GM19328 (cell line): ENCODE results near the gene KCNH5.

Experiments used
- ATAC-seq: cut with Tn5 transposase; IDR thresholded peaks from one replicate; pipeline ENCODE4 v1.9.1; 2021; ENCODE audit warnings: mild to moderate bottlenecking, moderate library complexity; ENCODE audit not compliant: unreplicated experiment

Gene KCNH5

GRCh38 chr14:63045234-63045611 lies at the start of gene KCNH5:
Gene KCNH5 (minus strand): TSS chr14:63045458. CDS start chr14:63045186, 272 bp downstream.
- ATAC-seq, result no peak

- ATAC-seq, result no peak
These were observed 46.2 kb upstream of the KCNH5 start for GRCh38 chr14:63091394-63091996.

- ATAC-seq, result no peak
These were observed 43.6 kb upstream of the KCNH5 start for GRCh38 chr14:63088865-63089264.

GRCh38 chr14:63078569-63078968 lies 33.3 kb upstream of the KCNH5 start:
- ATAC-seq, result no peak

- ATAC-seq, result no peak
These were observed 31.2 kb upstream of the KCNH5 start for GRCh38 chr14:63076488-63076887.

- no peak for ATAC-seq
These were observed 10.4 kb upstream of the KCNH5 start for GRCh38 chr14:63055631-63056030.

GRCh38 chr14:63051992-63052391 lies 6.7 kb upstream of the KCNH5 start:
- ATAC-seq, result no peak

GRCh38 chr14:63051301-63051700 lies 6.0 kb upstream of the KCNH5 start:
- ATAC-seq, result no peak

GRCh38 chr14:63050694-63051093 lies 5.4 kb upstream of the KCNH5 start:
- no peak for ATAC-seq

GRCh38 chr14:63046339-63047268 lies 1.3 kb upstream of the KCNH5 start:
- no peak for ATAC-seq

- ATAC-seq, result no peak
These were observed 508 bp upstream of the KCNH5 start for GRCh38 chr14:63045612-63046320.

GRCh38 chr14:63039866-63040265 lies 5.4 kb downstream of the KCNH5 start:
- no peak for ATAC-seq

- no peak for ATAC-seq
These were observed 12.6 kb downstream of the KCNH5 start for GRCh38 chr14:63032641-63033040.

GRCh38 chr14:63032076-63032475 lies 13.2 kb downstream of the KCNH5 start:
- ATAC-seq, result no peak

- no peak for ATAC-seq
These were observed 15.1 kb downstream of the KCNH5 start for GRCh38 chr14:63030113-63030512.

GRCh38 chr14:63027719-63028118 lies 17.5 kb downstream of the KCNH5 start:
- ATAC-seq, result no peak

- ATAC-seq, result no peak
These were observed 18.8 kb downstream of the KCNH5 start for GRCh38 chr14:63026491-63026890.

- ATAC-seq, result no peak
These were observed 30.6 kb downstream of the KCNH5 start for GRCh38 chr14:63014621-63015020.

- ATAC-seq, result no peak
These were observed 33.1 kb downstream of the KCNH5 start for GRCh38 chr14:63012171-63012570.

GRCh38 chr14:63011623-63012022 lies 33.6 kb downstream of the KCNH5 start:
- ATAC-seq, result no peak

- ATAC-seq, result no peak
These were observed 35.8 kb downstream of the KCNH5 start for GRCh38 chr14:63009495-63009894.

GRCh38 chr14:63006531-63006930 lies 38.7 kb downstream of the KCNH5 start:
- no peak for ATAC-seq
